Activated naive CD4-positive, alpha-beta T cell treated with anti-CD3 and anti-CD28 coated beads, Interleukin-2, amount 50 U/mL, for 24 hours (primary cell): ENCODE measurements around the gene DYTN.

Experiments
- H3K27ac Mint-ChIP-seq: one replicate; pipeline ENCODE4 v1.8.0; 2021; ENCODE audit warnings: mild to moderate bottlenecking, mixed read lengths
- H3K27me3 Mint-ChIP-seq: one replicate; pipeline ENCODE4 v1.8.0; 2021; ENCODE audit warnings: mixed read lengths
- H3K36me3 Mint-ChIP-seq: one replicate; pipeline ENCODE4 v1.8.0; 2021; ENCODE audit warnings: mixed read lengths
- H3K4me1 Mint-ChIP-seq: one replicate; pipeline ENCODE4 v1.8.0; 2021; ENCODE audit warnings: mixed read lengths
- H3K4me3 Mint-ChIP-seq: one replicate; pipeline ENCODE4 v1.8.0; 2021; ENCODE audit warnings: mild to moderate bottlenecking, mixed read lengths
- H3K9me3 Mint-ChIP-seq: one replicate; pipeline ENCODE4 v1.8.0; 2021; ENCODE audit warnings: mixed read lengths

DYTN gene, protein sequence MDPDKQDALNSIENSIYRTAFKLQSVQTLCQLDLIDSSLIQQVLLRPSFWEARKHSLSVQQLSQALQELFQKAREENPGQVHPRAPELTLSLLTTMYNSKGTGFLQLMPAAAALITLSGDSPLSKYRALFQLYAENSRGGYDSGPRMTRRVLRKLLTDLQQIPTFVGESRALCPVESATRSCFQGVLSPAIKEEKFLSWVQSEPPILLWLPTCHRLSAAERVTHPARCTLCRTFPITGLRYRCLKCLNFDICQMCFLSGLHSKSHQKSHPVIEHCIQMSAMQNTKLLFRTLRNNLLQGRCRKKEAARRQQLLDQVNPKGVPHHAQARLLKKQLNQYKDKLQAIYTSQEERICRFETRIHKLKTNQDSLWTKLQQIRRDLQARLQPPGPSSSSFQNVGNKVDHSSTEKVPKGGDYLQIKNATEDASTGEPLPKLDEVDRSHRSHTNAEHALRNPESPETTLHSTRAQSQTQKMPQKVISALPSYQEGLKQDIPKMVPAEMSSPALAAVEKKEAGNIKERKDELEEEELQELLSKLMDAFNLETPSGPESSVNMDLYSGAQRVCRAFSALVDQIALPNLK

GRCh38 chr2:206718296-206718695 is at the start of gene DYTN:
DYTN (minus strand) TSS chr2:206718396; CDS start chr2:206718279, 117 bp downstream.
- H3K36me3 Mint-ChIP-seq = no peaks in the 10 kb centered on the region
- no peak within 1 kb of the TSS for H3K27ac Mint-ChIP-seq
- H3K4me3 Mint-ChIP-seq = no peak within 1 kb of the TSS
- no peaks in the 10 kb centered on the region for H3K9me3 Mint-ChIP-seq
- H3K27me3 Mint-ChIP-seq = peaks cover 10% of the 10 kb centered on the region
- no peaks in the 10 kb centered on the region for H3K4me1 Mint-ChIP-seq

DNA sequence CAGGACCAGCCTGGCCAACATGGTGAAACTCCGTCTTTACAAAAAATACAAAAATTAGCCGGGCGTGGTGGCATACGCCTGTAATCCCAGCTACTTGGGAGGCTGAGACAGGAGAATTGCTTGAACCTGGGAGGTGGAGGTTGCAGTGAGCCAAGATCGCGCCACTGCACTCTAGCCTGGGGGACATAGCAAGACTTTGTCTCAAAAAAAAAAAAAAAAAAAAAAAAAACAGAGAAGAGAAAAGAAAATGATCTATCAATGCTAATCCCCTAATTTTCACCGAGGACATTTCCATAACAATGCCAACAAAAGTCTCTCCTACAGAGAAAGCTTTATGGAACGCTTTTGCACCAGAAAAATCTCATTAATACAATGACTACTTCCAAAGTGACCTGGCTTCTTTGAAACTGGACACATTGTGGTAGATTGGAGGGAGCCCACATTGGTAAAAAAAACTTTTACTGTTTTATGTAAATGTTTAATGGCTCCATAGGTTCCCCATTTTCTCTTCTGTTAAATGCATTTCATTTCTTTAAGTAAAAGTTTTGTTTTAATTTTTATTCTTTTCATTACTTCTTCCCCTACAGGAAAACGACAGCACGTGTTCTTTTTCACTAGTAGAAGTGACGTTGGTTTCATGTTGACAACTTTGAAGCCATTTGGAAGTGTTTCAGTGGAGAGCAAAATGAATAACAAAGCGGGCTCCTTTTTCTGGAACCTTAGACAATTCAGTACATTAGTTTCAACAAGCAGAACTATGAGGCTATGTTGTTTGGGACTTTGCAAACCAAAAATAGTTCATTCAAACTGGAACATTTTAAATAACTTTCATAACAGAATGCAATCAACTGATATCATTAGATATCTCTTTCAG is 48.1 kb upstream of the DYTN start:
- H3K4me1 Mint-ChIP-seq = peaks cover 40% of the 10 kb centered on the region
- peak overlapping the region; percentile 99 for H3K27ac Mint-ChIP-seq

DNA sequence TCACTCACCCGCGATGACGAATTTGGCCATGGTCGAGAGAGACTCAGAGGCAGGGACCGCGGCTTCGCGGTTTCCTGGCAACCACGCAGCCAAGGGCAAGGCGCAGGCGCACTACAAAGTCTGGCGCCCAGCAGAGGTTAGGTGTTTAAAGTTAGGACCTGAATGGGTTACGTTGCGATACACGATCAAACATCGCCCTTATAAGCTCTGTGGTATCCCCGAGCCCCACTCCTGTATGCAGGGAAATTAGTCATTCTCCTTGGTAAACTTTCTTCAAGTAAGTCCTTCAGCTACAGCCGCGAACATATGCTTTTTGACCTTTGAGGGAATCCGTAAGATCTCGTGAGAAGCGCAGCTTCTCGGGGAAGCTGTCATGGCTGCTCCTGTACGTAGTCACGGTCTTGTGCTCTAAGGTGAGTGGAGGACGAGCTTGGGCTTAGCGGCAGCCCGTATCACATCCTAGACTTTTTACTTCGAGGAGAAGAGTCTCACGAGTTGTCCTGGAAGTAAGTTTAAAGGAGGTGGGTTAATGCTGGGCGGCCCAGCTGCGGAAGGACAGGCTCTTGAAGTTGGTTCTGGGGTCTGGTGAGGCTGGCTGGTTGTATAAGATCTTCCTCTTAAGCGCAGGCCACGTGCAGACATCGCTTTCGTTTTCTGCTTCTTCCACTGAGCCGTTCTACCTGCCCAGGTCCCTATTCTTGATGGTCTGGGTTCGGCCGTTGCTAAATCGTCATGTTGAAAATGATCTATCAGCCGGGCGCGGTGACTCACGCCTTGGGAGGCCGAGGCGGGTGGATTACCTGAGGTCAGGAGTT is 47.3 kb upstream of the DYTN start, which contains the start of the genes FASTKD2 and MDH1B:
TSS of gene FASTKD2 (plus strand) at position 365 of the 815 bp plus-strand sequence. CDS start 1,088 bp downstream, outside the sequence.
TSS of gene MDH1B (minus strand) at position 87 of the 815 bp plus-strand sequence. CDS start at position 30, 57 bp downstream.
- no peaks in the 10 kb centered on the region for H3K9me3 Mint-ChIP-seq
- H3K27me3 Mint-ChIP-seq = no peaks in the 10 kb centered on the region
- peak within 1 kb of the TSS; percentile 93 for H3K4me3 Mint-ChIP-seq
- H3K4me1 Mint-ChIP-seq = peaks cover 40% of the 10 kb centered on the region
- H3K27ac Mint-ChIP-seq = peak within 1 kb of the TSS; percentile 99
- H3K36me3 Mint-ChIP-seq = peaks cover 13% of the 10 kb centered on the region

More for the DNA sequence above, 48.1 kb upstream of the DYTN start:
- H3K36me3 Mint-ChIP-seq = peaks cover 13% of the 10 kb centered on the region
- H3K4me3 Mint-ChIP-seq = peak overlapping the region; percentile 93
- H3K9me3 Mint-ChIP-seq = no peaks in the 10 kb centered on the region
- no peaks in the 10 kb centered on the region for H3K27me3 Mint-ChIP-seq

DNA sequence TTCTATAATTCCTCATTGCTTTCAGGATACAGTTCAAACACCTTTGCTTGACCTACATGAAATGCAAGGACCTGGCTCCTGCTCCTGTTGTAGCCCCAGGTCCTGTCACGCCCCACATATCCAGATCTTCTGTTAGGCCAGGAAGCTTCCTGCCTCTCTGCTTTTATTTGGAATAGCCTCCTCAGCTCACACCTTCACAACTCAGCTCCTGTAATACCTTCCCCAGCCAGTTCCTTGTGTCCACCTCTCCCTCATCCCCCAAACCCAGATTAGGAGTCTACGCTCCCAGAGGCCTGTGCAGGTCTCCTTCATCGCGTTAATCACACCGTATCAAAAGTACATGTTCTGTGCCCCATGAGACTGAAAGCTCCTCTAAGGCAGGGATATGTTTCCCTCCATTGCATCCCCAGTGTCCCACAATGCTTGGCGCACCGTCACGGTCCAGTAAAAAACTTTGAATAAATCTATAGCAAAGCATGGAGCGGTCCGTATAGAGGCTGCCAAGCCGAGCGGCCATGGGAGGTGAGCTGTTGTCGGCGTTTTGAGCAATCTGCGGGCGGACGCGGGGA is 46.6 kb upstream of the DYTN start:
- Mint-ChIP-seq H3K27me3 (no peaks in the 10 kb centered on the region), H3K36me3 (peaks cover 12% of the 10 kb centered on the region), H3K4me3 (peak overlapping the region; percentile 93), H3K27ac (peak overlapping the region; percentile 99), H3K9me3 (no peaks in the 10 kb centered on the region), H3K4me1 (peaks cover 35% of the 10 kb centered on the region)

DNA sequence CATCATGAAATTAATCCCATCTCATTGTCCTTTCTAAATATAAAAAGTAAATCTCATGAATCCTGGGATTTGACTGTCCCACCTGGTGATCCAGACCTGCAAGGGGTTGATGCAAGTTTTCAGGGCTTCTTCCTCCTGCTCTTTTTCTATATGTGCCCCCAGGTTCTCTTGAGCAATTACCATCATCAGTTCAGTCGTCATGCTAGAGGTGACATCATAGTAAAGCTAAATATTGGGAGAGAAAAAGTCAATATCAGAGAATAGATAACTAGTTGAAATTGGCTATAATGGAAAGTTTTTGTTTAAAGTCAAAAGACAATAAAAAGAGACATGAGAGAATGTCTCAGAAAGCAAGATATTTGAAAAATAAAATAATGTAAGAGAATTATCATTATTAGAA is 38.6 kb upstream of the DYTN start:
- Mint-ChIP-seq H3K9me3 (no peaks in the 10 kb centered on the region), H3K27me3 (peaks cover 16% of the 10 kb centered on the region), H3K4me1 (no peaks in the 10 kb centered on the region), H3K36me3 (no peaks in the 10 kb centered on the region), H3K27ac (no peak overlapping the region), H3K4me3 (no peak overlapping the region)

DNA sequence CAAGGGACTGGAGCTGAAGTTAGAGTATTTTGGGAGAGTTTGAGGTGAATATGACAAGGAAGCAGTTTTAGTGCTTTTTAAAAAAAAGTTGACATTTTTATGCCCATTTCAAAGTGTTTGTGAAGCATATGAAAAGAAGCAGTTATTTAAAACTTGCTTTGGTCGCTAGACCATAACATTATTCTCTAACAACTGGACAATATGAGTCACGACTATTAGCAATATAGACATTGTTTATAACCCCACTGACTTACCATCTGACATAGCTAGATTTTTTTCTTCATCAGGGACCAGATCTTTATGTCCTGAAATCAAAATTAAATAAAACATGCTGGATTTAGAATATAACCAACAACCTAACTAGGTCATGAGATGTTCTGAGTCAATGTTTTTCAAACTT is 22.6 kb upstream of the DYTN start:
- H3K4me1 Mint-ChIP-seq = no peaks in the 10 kb centered on the region
- no peaks in the 10 kb centered on the region for H3K36me3 Mint-ChIP-seq
- H3K4me3 Mint-ChIP-seq = no peak overlapping the region
- H3K9me3 Mint-ChIP-seq = no peaks in the 10 kb centered on the region
- H3K27me3 Mint-ChIP-seq = peaks cover 6% of the 10 kb centered on the region
- H3K27ac Mint-ChIP-seq = no peak overlapping the region

DNA sequence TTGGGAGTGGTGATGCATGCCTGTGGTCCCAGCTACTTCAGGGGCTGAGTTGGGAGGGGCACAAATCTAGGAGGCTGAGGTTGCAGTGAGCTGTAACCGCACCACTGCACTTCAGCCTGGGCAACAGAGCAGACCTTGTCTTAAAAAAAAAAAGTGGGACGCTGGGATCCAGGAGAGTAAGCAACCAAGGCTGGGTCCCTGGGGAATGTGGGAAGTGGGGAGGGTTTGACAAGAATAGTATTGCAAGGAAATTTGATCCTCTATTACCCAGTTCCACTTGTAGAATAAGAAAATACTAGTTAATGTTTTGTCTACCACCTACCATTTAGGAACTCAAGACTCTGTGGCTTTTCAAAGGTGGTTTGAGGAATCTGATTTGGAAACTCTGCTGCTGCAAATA is 21.1 kb upstream of the DYTN start:
- H3K4me3 Mint-ChIP-seq = no peak overlapping the region
- peaks cover 4% of the 10 kb centered on the region for H3K27me3 Mint-ChIP-seq
- H3K27ac Mint-ChIP-seq = no peak overlapping the region
- H3K9me3 Mint-ChIP-seq = no peaks in the 10 kb centered on the region
- no peaks in the 10 kb centered on the region for H3K4me1 Mint-ChIP-seq
- H3K36me3 Mint-ChIP-seq = no peaks in the 10 kb centered on the region

GRCh38 chr2:206736935-206737334 is 18.7 kb upstream of the DYTN start:
- H3K4me3 Mint-ChIP-seq = no peak overlapping the region

GRCh38 chr2:206733341-206733740 is 15.1 kb upstream of the DYTN start:
- no peaks in the 10 kb centered on the region for H3K4me1 Mint-ChIP-seq
- H3K9me3 Mint-ChIP-seq = no peaks in the 10 kb centered on the region
- H3K36me3 Mint-ChIP-seq = no peaks in the 10 kb centered on the region
- H3K27ac Mint-ChIP-seq = no peak overlapping the region
- H3K4me3 Mint-ChIP-seq = no peak overlapping the region
- H3K27me3 Mint-ChIP-seq = peaks cover 14% of the 10 kb centered on the region

More at GRCh38 chr2:206736935-206737334, 18.7 kb upstream of the DYTN start:
- Mint-ChIP-seq H3K27ac (no peak overlapping the region), H3K4me1 (no peaks in the 10 kb centered on the region), H3K27me3 (peaks cover 4% of the 10 kb centered on the region), H3K9me3 (no peaks in the 10 kb centered on the region), H3K36me3 (no peaks in the 10 kb centered on the region)

DNA sequence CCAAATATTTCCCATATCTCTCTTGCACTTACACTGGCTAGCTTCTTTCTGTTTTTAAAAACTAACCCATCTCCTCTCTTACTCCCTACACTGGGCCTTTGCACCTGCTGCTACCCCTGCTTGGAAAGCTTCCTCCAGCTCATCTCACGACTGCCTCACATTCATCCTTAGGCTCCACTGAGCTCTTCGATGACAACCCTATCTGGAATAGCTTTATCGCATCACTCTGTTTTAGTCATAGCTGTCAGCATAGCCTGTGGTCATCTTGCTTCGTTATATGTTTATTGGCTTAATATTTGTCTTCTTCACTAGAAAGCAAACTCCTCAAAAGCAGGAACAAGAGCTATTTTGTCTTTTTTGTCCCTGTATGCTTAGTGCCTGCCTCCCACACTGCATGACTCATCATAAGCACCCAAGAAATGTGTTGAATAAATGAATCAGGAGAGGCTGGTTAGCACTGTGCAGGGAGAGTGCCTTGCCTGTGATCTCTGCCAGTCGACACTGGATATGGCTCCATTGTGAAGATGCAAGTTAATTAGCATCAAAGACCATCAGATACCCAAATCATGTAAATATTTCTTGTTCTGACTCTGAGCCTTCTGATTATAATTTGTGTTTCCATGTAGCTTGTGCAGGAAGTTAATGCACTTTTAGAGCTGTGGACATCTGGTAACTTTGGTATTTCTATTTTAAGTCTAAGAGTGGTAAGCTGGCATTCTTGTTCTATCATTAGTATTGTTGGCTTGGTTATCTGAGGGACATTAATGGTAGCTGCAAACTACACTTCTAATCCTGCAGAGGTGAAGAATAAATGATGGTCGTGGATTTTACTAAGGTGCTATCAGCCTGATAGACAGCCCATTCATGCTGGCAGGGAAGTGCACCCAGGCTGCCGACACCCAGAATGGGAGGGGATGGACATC is 10.3 kb upstream of the DYTN start:
- no peaks in the 10 kb centered on the region for H3K9me3 Mint-ChIP-seq
- peaks cover 30% of the 10 kb centered on the region for H3K27me3 Mint-ChIP-seq
- no peak overlapping the region for H3K27ac Mint-ChIP-seq
- H3K4me1 Mint-ChIP-seq = no peaks in the 10 kb centered on the region
- no peaks in the 10 kb centered on the region for H3K36me3 Mint-ChIP-seq
- H3K4me3 Mint-ChIP-seq = no peak overlapping the region

DNA sequence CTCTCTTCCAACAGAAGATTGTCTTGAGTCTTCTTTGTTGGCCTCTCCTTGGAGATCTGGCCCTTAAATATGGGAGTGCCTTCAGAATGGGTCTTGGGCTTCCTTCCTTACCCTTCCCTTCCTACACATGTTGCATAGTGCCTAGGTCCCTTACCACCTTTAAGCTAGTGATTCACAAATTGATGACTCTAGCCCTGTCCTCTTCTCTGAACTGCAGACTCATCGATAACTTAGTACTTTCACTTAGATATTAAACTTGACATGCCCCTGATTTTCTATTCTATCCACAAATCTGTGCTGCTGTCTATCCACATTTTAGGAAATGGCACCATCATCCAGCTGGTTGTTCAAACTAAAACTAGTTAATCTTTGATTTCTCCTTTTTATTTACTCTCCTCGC is 9.1 kb upstream of the DYTN start:
- no peaks in the 10 kb centered on the region for H3K36me3 Mint-ChIP-seq
- H3K9me3 Mint-ChIP-seq = no peaks in the 10 kb centered on the region
- no peaks in the 10 kb centered on the region for H3K4me1 Mint-ChIP-seq
- H3K4me3 Mint-ChIP-seq = no peak overlapping the region
- H3K27ac Mint-ChIP-seq = no peak overlapping the region
- peaks cover 30% of the 10 kb centered on the region for H3K27me3 Mint-ChIP-seq

DNA sequence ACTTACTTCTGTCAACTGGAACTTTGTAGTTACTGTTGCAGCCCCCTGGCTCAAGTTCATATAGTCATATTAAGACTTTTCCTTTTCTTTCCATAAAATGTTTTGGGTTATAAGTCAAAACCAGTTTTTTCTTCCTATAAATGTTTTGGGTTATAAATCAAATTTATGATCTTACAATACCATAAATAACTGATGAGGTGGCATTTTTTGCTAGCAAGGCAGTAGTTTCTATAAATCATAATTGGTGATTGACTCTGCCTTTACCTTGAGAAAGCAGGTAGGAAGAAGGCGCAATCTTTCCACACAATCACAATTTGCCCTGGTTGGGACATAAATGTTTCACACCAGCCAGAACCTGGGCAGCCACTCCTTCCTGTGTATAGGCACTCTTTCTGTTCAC is 5.1 kb upstream of the DYTN start:
- Mint-ChIP-seq H3K27me3 (peaks cover 24% of the 10 kb centered on the region), H3K27ac (no peak overlapping the region), H3K9me3 (no peaks in the 10 kb centered on the region), H3K36me3 (no peaks in the 10 kb centered on the region), H3K4me3 (no peak overlapping the region), H3K4me1 (no peaks in the 10 kb centered on the region)

DNA sequence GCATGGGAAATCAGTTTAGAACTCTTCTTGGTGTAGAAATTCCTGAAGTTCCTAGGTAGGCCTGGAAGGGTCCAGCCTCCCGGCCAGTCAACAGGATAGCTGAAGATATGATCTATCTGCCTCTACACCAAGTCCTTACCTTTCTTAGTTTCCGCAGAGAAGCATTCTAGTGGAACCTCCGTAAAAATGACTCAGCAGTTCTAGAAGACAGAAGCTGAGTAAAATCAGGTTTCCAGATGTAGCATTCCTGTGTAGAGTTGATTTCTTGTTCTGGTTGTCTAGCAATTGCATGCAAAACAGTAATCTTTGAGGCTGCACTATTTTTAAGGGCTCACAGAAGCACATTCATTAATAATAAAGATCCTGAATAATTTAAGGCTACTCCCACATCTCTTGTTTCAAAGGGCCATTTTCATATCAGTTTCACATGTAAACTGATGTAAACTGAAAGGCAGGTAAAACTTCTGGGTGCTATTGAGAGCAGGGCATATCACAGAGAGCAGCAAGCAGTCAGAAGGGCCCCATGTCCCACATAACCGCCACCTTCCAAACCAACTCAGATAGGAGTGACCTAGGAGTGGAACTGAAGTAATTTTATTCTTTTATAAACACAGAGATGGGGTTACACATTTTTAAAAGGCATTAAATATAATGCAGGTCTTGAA is 3.2 kb upstream of the DYTN start:
- peaks cover 17% of the 10 kb centered on the region for H3K27me3 Mint-ChIP-seq
- H3K27ac Mint-ChIP-seq = no peak overlapping the region
- no peaks in the 10 kb centered on the region for H3K36me3 Mint-ChIP-seq
- H3K9me3 Mint-ChIP-seq = no peaks in the 10 kb centered on the region
- no peaks in the 10 kb centered on the region for H3K4me1 Mint-ChIP-seq
- H3K4me3 Mint-ChIP-seq = no peak overlapping the region
